GM19455 (cell line): ENCODE data around the gene TNFRSF13B.
"Not testable (repeated sequence)": the region's sequence is repeated elsewhere in the genome, so short reads cannot be mapped to it uniquely, and the experiment has no call there.

ENCODE experiments used
- ATAC-seq: cut with Tn5 transposase; IDR thresholded peaks from one replicate; pipeline ENCODE4 v1.9.1; 2021; ENCODE audit not compliant: unreplicated experiment

The TNFRSF13B gene

DNA sequence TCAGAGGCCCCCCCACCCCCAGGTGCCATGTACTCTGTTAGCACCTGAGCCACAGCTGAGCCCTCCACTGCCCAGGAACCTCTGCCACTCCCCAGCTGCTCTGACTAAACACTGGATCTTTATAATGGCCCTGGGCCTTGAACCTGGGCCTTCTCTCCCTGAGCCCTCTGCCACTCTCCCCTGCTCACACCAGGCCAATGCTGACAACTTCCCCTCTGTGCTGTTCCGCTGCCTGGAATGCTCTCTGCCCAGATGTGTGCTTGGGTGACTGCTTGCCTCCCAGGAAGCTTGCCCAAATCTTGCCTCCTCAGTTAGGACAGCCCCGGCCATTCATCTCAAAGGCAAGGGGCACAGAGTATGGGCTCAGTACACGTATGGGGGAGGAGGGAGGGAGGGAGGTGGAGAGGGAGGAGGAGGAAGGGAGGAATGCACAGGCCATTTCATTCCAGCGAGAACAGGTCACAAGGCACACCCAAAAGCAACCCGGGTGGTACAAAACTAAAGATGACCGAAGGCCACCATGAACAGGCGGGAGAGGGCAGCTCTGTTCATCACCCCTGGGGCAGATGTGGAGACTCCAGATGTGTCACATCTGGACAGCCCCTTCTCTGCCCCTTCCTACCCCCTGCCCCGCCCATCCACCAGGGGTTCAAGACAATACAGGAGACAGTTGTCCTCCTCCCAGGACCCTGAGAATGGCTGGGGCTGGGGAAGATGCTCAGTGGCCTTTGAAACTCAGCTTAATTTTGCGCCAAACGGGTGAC lies 15.3 kb upstream of the TNFRSF13B start:
- ATAC-seq: no peak

DNA sequence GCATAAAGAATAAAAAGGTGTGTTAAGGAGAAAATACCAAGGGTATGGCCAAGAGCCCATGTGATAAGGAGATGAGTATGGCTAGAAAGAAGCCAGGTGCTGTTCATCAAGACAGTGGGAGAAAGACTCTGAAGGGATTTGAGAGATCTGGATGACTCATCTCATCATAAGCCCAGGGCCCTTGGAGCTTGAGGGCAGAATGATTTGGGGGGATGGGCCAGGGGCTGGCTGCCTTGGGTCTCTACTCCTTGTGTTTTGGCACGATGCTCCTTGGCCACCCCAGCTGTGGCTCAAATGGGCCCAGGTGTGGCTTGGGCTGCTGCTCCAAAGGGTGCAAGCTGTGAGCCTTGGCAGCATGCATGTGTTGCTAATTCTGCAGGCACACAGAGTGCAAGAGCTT lies 14.5 kb upstream of the TNFRSF13B start:
- ATAC-seq: no peak

DNA sequence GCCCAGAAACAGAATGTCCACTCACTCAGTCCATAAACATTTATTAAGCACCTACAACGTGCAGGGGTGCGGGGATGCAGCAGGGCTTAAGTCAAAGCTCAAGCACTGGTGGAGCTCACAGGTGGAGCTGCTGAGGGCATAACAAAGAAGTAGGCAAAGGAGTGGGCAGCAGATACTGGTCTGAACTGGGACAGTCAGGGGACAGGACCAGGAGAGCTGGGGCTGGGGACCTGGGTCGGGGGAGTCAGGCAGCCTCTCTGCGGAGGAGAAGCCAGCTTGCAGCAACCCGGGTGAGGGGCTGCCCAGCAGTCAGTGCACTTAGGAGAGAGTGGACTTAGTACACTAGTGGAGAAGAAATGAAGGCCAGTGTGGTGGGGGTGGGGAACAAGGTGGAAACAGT lies 10.0 kb upstream of the TNFRSF13B start:
- ATAC-seq: no peak

DNA sequence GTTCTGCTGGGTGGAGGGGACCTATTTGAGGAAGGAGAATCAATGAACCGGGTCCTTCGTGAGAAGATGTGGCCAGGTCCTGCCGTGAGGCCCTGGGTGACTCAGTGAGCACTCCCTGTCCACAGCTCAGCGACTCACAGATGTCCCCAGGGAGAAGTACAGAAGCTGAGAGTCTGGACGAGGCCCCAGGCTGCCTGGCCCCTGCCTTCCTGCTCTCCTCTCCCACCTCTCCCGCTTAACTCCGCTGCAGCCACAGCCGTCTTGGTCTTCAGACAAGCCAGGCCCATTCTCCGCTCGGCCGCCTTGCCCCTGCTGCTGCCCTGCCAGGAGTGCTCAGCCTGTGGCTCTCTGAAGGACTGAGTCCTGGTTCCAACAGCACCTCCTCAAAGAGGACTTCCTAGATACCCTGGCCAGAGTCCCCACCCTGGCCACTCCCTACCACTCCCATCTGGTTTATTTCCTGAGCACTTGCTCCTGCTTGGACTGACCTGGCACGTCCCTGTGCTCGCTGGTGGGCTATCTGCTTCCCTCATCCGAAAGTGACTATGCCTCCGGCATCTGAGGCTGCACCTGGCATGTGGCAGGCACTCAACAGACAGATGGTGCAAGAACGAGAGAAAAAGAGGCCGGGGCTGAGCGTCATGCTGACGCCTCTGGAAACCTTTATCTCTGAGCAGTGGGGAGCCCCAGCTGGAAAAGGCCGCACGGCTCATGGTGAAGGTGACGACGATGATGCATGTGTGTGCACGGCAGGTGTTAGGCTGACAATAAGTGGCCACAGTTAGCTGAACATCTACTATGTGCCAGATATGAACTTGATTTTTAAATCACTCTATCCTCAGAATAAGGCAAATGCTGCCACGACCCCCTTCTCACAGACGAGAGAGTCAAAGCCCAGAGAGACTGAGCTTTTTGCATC lies 9.2 kb upstream of the TNFRSF13B start:
- ATAC-seq: no peak

DNA sequence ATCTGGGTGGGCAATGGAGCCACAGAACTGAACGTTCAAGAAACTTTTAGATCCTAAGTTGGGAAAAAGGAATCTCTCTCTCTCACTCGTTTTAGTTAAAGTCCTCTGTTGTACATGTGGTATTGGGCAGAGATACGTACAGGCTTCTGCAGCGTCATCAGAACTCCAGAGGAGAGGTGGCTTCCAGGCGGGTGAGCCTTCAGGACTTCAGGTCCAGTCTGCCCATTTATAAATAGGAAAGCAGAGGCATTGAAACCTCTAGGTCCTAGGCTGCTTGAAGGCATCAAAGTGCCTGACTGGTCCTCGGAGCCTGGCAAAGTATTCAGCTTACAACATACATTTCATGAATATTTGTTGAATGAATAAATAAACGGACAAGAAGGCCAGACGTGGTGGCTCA lies 8.1 kb upstream of the TNFRSF13B start:
- no peak for ATAC-seq

DNA sequence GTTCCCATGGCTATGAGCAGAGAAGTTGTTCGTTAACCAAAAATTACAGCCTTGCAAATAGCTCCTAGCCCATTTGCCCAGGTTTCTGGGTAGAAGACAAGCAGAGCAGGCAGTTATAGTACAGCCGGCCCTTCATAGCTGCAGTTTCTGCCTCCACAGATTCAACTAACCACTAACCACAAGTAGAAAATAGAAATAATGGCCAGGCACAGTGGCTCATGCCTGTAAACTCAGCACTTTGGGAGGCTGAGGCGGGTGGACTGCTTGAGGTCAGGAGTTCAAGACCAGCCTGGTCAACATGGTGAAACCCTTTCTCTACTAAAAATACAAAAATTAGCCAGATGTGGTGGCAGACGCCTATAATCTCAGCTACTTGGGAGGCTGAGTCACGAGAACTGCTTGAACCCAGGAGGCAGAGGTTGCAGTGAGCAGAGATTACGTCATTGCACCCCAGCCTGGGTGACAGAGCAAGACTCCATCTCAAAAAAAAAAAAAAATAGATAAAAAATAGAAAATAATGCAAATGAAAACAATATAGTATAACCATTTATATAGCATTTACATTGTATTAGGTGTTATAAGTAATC lies 7.4 kb upstream of the TNFRSF13B start:
- ATAC-seq: not testable (repeated sequence)

DNA sequence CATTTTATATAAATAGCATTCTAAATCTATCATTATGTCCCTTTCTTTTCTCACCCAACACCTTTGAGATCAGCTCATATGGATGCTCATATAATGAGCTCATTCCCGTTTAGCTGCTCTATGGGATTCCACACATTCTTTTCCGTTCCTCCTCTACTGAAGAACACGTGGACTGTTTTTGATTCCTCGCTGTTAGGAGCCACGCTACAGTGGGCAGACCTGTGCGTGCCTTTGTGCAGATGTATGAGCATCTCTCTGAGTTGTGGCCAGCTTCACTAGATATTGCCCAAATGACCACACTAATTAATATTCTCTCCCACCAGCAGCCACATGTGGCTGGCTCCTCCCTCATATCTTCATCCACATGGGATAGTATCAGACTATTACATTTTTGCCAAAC lies 6.0 kb upstream of the TNFRSF13B start:
- no peak for ATAC-seq

DNA sequence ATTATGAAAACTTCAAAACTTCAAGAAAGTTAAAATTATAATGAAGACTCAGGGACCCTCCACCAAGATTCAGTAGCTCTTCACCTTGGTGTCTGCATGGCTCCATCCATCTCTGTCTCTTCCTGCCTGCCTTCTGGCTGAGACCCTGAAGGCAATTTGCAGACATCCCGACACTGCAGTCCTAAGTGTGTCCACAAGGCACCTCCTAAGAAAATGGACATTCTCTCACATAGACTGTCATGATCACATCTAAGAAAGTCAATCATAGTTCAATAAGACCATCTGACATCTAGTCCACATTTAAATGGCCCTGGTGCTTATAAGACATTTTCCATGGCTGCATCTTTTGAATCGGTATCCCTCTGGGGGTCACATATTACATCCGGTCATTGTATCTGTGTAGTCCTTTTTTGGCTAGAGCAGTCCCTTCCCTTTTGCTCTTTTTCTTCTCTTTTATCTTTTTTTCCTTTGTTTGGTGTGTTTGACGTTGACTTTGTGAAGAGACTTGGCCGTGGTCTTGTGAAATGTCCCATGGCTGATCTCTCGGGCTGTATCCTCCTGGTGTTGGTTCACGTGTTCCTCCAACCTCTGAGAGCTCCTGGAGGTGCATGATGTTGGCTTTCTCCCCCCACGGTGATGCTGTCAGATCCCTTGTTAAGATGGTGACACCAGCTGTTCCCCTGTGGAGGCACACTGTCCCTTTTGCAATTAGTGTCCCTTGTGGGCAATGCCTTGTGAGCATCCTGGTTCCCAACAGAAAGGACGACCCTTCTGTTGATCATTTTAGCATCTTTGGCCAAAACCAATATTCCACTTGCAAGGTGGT lies 5.0 kb upstream of the TNFRSF13B start:
- no peak for ATAC-seq

DNA sequence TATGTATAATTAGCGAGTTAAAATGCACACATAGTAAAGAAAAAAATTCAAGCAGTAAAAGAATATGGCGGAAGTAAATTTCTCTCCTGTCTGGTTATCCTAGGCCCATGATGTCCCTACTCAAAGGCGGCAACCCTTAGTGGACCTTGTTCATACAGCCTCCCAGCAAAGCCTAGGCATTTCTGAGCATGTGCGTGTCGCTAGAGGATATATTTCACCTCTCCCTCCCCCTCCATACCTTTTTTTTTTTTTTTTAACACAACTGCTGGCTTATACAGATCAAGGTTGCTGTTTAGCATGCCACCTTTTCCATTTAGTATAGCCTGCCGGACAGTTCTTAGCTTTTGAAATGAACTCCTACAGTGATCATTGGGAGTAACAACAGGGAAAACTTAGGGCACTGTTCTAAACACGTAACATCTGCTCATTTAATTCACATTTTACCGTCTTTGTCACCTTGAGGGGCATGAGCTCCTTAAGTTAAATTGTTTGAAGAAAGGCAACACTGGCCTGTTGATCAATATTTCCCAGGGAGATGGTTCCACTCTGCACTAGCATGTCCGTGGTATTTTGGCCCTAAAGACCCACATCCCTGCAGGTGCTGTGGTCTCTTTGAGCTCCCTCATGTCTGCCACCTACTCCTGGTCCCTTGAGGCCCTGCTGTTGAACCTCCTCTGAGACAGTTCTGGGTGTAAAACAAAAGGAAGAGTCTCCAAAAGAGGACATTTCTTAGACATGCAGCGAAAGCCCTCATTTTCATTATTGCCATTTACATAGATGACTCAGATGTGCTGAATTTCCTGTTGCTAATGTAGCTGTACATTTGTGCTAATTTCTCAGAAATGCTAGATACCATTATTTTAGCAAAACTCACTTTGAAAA lies 4.1 kb upstream of the TNFRSF13B start:
- ATAC-seq: no peak

DNA sequence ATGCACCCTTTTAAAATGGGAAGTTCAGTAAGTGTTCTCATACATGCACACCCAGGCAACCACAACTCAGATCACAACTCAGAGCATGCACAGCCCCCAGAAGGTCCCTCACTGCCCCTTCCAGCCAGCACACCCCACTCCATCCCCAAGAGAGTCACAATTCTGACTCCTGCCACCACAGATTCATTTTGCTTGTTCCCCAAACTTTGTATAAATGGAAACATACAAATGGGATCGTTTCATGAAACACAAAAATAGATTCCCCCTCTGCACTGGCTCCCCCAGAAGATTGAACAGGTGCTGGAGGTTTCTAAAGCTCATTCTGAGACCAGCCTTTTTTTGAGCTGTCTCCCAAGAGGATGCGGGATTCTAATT lies 3.3 kb upstream of the TNFRSF13B start:
- no peak for ATAC-seq

DNA sequence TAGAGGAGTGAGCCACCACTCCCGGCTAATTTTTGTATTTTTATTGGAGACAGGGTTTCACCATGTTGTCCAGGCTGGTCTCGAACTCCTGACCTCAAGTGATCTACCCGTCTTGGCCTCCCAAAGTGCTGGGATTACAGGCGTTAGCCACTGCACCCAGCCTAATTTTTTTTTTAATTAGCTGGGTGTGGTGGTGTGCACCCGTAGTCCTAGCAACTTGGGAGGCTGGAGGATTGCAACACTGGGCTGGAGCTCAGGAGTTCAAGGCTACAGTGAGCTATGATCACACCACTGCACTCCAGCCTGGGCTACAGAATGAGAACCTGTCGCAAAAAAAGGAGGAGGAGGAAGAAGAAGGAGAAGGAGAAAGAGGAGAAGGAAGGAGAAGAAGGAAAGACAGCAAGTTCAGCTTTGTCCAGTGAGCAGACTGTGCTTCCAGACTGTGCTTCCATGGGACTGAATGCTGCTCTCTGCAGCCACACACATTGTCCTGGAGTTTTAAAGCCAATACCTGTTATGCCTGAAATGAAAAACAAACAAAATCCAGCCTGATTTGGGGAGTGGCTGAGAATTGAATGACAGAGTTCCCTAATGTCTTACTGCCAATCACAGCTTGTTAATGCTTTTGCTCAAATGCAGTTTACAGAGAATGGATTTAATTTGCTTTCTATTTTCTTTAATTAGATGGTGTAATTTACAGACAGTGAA lies 2.8 kb upstream of the TNFRSF13B start:
- ATAC-seq: no peak

DNA sequence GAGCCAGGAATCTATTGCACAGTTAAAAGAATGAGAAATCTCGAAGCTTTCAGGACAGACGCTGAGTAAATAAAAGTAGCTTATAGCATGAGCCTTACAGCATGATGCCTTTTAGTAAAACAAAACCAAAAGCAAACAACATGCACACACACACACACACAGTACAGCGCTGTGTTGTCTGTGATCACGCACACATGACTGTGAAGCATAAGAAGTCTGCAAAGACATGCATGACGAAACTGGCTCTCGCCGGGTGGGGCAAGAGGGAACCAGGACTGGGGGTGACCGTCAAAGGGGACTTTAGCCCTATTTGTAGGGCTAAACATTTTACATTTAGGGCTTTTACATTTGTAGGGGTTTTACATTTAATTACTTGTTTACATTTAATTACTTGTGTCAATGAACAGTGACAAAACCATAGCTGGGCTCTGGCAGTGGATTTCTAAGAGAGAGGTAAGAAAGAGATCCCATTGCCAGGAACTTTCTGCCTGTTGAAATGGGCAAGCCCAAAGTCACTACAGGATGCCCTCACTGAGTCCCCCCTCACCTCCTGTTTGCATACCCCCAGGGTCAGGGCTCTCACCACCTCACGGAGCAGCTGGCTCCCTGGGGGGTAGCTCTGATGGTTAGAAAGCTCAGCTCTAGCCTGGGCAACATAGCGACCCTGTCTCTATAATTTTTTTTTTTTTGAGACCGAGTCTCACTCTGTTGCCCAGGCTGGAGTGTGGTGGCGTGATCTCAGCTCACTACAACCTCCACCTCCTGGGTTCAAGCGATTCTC lies 2.0 kb upstream of the TNFRSF13B start:
- ATAC-seq: peak; percentile 30

DNA sequence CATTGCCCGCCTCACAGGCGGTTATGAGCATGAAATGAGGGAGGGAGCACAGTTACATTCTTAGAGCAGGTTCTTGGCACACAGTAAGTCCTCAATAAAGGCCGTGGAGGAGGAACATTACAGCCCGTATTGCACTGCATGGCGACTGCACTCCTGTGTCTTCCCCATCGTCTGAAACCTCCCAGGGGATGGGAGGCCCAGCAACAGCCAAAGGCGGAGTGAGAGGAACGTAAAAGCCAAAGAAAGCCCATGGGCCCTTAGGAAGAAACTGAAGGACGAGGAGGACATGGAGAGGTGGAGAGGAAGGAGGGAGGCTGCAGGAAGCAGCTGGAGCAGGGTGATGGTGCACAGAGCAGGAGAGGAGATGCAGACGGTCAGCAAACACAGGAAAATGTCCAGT lies 1.1 kb upstream of the TNFRSF13B start:
- not testable (repeated sequence) for ATAC-seq

DNA sequence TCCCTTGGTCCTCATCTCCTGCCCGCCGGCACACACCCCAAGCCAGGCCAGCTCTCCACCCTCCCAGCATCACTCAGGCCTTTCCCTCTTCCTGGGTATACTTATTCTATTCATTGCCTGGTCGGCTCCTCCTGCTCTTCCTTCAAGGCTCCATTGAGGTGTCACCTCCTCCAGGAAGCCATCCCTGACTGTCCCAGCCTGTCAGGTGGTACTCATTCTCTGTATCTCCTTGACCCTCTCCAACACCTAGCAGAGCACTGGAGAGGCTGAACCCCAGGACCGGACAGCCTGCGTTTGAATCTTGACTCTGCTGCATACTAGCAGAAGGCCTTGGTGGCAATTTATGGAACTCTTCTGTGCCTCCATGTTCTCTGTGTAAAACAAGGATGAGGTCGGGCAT lies 428 bp upstream of the TNFRSF13B start:
- no peak for ATAC-seq

DNA sequence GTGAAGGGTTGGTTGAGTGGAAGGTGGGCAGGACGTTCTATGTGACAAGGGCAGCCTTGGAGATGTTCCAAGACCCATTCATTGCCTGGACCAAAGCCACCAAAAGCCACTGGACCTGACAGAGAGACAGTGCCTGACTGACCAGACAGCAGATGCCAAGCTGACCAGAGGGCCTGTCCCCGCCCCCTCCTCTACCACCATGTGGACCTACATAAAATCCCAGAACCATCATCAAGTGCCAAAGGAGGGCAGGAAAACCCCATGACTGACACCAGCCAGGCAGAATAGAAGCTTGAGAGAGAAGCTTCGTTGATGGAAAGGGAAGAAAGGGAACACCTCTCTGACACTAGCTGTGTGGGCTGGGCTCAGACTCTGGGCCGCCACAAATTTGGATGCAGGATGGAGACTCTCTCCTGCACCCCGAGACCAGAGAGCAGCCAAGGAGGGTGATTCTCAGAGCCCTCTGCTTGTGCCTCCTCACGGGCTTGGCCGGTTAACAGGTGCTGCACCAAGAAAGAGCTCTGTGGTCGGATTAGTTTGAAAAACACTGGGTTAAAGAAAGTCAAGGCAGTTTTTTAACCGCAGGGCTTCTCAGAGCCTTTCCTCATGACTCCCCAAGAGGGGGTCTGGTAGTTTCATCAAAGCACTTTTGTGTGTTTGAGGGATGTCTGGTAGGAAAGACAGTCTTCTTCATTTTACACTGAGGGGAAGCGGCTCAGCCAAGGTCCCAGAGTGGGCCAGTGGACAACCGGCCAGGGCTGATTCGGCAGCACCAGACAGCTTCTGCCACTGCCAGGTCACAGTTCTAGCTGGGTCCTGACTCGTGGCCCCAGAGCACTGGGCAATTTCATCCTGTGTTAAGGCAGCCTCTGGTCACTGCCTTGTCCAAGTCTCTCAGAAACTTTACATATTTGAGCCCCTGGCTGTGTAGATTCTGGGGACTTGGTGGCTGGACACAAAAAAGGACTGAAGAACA lies 1.7 kb downstream of the TNFRSF13B start:
- no peak for ATAC-seq

DNA sequence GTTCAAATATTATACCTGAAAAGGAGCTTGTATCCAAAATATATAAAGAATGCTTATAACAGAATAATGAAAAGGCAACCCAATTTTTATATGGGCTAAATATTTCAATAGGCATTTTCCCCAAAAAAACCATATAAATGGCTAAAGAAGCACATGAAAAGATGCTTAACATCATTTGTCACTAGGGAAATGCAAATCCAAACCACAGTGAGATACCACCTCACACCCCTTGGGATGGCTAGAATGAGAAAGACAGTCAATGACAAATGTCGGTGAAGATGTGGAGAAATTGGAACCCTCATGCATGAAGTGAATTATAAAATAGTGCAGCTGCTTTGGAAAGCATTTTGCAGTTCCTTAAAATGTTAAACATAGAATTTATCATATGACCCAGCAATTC lies 3.1 kb downstream of the TNFRSF13B start:
- ATAC-seq: no peak

DNA sequence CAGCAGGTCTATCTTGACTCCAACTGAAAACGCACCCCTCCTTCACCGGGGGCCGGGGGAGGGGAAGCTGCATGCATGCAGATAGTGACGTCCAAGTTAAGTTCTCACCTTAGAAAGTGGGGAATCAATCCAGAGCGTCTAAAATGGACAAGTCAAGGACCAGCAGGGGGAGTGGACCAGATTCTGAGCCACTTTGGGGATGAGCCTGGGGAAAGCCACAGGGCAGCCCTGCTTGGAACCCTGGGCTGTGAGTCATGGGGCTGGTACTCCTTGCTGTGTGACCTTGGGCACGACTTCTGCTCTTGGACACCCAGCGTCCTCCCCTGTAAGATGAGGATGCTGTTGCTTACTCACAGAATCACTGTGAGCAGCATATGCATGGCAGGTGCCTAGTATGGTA lies 9.1 kb downstream of the TNFRSF13B start:
- ATAC-seq: no peak

DNA sequence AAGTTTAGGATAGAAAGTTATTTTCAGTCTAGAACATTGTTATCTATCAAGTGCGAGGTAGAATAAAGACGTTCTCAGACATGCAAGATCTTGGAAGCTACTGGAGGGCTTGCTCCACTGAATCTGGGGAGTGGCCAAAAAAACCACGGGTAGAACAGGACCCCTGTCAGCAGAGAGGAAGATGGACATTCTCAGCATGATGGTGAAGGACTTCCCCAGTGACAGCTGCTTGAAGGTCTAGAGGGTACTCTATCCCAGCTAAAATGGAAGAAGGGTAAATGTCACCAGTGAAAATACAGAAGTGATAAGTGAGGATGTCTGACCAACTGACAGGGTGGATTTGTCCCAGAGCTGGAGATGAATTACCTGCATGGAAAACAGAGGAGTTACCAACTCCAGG lies 10.1 kb downstream of the TNFRSF13B start:
- ATAC-seq: no peak
